Measurements from ENCODE around the gene FRMD4A. TPM values are rescaled to one million over a fixed set of nuclear protein-coding genes. Genes with fewer than 3 reads are reported as not detected.

The FRMD4A gene
- total and polyA plus RNA-seq, 3 donors from 2014 or later = 15.0 to 20.8 (median 18.7) TPM

- intact Hi-C loops (cut with DNase I; ENCODE audit: low total_unique reads) = no loop called here
- no peaks in the 10 kb centered on the region for H3K4me1 ChIP-seq
- H3K9me3 ChIP-seq = no peaks in the 10 kb centered on the region
- H3K4me3 ChIP-seq = no peak overlapping the region
- H3K27ac ChIP-seq = no peak overlapping the region
- H3K36me3 ChIP-seq (ENCODE audit: low read depth, missing control alignments) = no peaks in the 10 kb centered on the region
- 73 to 76% methylated on average over 3 of the region's 3 CpGs for WGBS, 2 donors
- TF ChIP-seq CTCF (IDR thresholded peaks at IDR 0.05) (no peak), POLR2A (IDR thresholded peaks at IDR 0.05) (no peak)
- no peaks in the 10 kb centered on the region for H3K27me3 ChIP-seq
- no peak for DNase-seq
Observed at GRCh38 chr10:13928451-13928850, 402.3 kb downstream of the FRMD4A start.

GRCh38 chr10:13925971-13926780 lies 404.5 kb downstream of the FRMD4A start:
- no peaks in the 10 kb centered on the region for H3K4me1 ChIP-seq
- no peaks in the 10 kb centered on the region for H3K27me3 ChIP-seq
- 86 to 87% methylated on average over 5 of the region's 5 CpGs for WGBS, 2 donors
- intact Hi-C loops (cut with DNase I; ENCODE audit: low total_unique reads) = no loop called here
- DNase-seq = no peak
- no peaks in the 10 kb centered on the region for H3K9me3 ChIP-seq
- H3K4me3 ChIP-seq = no peak overlapping the region
- no peak overlapping the region for H3K27ac ChIP-seq
- TF ChIP-seq POLR2A (IDR thresholded peaks at IDR 0.05) = no peak
- no peak for TF ChIP-seq CTCF (IDR thresholded peaks at IDR 0.05)
- no peaks in the 10 kb centered on the region for H3K36me3 ChIP-seq (ENCODE audit: low read depth, missing control alignments)

- Histone ChIP-seq H3K4me3 (no peak overlapping the region), H3K36me3 (ENCODE audit: low read depth, missing control alignments) (no peaks in the 10 kb centered on the region), H3K27ac (no peak overlapping the region), H3K9me3 (no peaks in the 10 kb centered on the region), H3K4me1 (no peaks in the 10 kb centered on the region), H3K27me3 (no peaks in the 10 kb centered on the region)
- no peak for TF ChIP-seq POLR2A (IDR thresholded peaks at IDR 0.05)
- no peak for TF ChIP-seq CTCF (IDR thresholded peaks at IDR 0.05)
- no peak for DNase-seq
- 86 to 87% methylated on average over 6 of the region's 6 CpGs for WGBS, 2 donors
- intact Hi-C loops (cut with DNase I; ENCODE audit: low total_unique reads) = no loop called here
Observed at GRCh38 chr10:13924040-13924725, 406.5 kb downstream of the FRMD4A start.

- no peaks in the 10 kb centered on the region for H3K27me3 ChIP-seq
- H3K36me3 ChIP-seq (ENCODE audit: low read depth, missing control alignments) = no peaks in the 10 kb centered on the region
- H3K4me1 ChIP-seq = no peaks in the 10 kb centered on the region
- 82 to 92% methylated on average over 1 of the region's 1 CpG for WGBS, 2 donors
- DNase-seq = no peak
- TF ChIP-seq POLR2A (IDR thresholded peaks at IDR 0.05) (no peak), CTCF (IDR thresholded peaks at IDR 0.05) (no peak)
- intact Hi-C loops (cut with DNase I; ENCODE audit: low total_unique reads) = no loop called here
- no peak overlapping the region for H3K4me3 ChIP-seq
- H3K9me3 ChIP-seq = no peaks in the 10 kb centered on the region
- H3K27ac ChIP-seq = no peak overlapping the region
Observed at GRCh38 chr10:13922586-13922985, 408.1 kb downstream of the FRMD4A start.

Measured in testis (tissue), 3 donors.